Fibroblast of mammary gland (primary cell): ENCODE data around the gene ZSWIM6.

ENCODE experiments used
- DNase-seq: peaks from one replicate; pipeline ENCODE4 v3.0.0-alpha.2; 2010; ENCODE audit warnings: low read depth
- H3K4me3 ChIP-seq: 2 replicates; pipeline ENCODE4 v1.5.1; 2011; ENCODE audit warnings: low read depth, mild to moderate bottlenecking, low read length, moderate library complexity; ENCODE audit not compliant: control insufficient read depth
- TF ChIP-seq, protein P1 (sequence below): conservative IDR thresholded peaks from 2 replicates; pipeline ENCODE4 v1.5.1; 2011; ENCODE audit warnings: low read depth, low read length, inconsistent platforms; ENCODE audit not compliant: control insufficient read depth, insufficient read depth

The ZSWIM6 gene

DNA sequence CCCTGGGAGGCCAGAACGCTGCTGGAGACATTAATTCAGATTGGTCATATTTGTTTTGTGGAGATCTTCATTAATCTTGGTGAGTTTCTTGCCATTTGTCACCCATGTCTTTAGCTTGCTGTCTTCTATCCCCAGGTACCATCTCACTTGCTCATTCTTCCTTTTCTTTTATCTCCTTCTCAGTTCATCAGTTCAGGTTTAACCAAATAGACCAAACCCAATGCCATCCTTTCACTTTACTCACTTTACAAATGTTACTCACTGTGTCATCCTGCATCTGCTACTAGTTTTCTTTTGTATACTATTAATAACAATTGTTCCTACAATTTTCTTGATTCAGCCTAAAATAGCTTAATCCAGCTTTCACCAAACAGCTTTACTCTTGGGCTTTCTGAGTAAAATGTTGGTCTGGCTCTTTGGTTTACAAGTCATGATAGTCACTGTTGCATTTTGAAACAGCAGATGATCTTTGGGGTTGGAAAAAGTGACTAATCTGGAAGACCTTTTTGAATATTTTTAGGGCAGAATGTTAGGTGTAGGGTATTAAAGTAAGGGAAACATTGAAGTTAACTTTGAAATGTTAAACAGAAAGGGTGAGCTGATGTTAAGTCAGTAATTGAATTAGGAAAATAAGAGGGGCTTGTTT, 246.9 kb downstream of the ZSWIM6 start:
- peak; percentile 25 for DNase-seq
- no peak overlapping the region for H3K4me3 ChIP-seq
- TF ChIP-seq, protein P1, sequence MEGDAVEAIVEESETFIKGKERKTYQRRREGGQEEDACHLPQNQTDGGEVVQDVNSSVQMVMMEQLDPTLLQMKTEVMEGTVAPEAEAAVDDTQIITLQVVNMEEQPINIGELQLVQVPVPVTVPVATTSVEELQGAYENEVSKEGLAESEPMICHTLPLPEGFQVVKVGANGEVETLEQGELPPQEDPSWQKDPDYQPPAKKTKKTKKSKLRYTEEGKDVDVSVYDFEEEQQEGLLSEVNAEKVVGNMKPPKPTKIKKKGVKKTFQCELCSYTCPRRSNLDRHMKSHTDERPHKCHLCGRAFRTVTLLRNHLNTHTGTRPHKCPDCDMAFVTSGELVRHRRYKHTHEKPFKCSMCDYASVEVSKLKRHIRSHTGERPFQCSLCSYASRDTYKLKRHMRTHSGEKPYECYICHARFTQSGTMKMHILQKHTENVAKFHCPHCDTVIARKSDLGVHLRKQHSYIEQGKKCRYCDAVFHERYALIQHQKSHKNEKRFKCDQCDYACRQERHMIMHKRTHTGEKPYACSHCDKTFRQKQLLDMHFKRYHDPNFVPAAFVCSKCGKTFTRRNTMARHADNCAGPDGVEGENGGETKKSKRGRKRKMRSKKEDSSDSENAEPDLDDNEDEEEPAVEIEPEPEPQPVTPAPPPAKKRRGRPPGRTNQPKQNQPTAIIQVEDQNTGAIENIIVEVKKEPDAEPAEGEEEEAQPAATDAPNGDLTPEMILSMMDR, result no peak

DNA sequence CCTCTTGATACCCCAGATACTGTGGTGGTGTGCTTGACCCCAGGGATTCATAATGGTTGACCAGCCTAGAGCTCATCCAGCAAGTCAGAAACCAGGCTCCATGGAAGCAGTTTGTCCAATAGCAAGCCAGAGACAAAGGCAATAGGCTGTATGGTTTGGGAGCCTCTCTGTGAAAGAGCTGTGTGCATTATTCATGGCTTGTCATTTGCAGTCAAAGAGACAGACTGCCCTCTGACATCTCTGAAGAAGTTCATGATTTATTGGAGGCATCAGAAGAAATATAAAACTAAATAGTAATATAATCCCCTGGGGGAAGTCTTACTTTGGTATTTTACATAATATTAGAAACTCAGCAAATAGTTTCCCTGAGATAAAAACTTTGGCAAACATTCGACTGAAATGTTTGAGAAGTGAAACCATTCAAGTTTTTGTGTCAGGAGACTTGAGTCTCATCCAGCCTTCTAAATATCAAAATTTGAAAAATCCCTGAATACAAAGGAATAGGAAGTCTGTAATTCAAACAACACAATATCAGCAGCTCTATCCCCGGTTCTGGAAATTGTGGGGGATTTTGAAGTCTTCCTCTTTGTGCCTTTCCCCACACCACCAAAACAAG, 250.3 kb downstream of the ZSWIM6 start:
- TF ChIP-seq, protein P1, result no peak
- no peak overlapping the region for H3K4me3 ChIP-seq
- no peak for DNase-seq

DNA sequence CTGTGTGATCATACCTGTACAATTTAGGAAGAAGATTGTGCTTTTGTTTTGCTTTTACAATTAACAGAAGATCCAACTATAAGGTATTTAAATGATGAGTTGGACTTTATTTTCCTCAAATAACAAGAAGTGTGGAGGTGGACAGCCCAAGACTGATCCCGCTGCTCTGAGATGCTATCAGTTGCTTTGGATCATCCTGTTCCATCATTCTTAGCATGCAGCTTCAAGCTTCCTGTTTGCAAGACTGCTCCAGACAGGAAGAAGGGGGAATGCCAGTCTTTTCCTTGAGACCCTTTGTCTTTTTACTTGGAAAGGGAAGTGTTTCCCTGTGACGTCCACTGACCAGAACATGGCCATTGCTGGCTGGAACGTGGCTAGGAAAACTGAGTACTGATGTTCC, 250.8 kb downstream of the ZSWIM6 start:
- DNase-seq, result no peak
- H3K4me3 ChIP-seq, result no peak overlapping the region
- TF ChIP-seq, protein P1, result no peak

DNA sequence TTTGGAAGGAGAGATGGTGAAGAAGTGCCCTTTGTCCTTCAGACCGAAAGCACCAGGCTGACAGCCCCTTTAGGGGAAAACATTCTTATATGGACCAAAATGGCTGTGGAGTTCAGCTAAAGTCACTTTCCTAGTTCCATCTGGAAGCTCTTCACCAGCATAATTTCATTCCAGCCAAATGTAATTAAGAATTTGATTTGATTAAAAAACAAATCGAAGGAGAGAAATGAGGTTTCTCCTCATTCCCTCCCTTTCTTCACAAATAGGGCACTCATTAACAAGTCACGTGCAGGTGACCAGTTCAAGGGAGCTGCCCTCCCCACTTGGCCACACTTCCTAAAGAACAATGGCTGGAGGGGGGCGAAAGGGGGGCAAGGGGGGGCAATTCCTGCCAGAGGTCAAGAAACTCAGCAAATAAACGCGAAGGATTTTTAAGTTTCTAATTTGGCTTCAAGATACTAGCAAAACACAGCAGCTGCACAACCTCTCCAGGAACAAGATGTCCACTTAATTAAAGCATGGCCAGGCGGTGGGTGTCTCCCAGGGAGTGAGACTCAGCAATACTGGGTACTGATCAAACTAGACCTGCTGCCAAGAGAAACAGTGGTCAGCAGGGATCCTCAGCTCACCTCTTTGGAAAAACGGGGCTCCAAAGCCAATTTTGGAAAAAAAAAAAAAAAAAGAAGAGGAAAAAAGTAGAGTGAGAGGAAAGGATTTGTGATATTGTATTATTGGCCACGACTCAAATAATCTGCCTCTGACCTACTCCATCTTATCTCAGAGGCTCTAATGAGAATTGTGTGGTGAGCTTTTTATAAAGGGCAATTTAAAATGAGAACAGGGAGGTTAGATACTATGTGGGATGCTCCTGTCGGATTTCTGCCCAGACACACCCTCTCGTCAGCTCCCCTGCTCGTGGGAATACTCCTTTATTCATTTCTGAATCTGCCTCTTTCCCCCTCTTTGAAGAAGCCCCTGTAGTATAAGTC, 254.3 kb downstream of the ZSWIM6 start:
- no peak overlapping the region for H3K4me3 ChIP-seq
- TF ChIP-seq, protein P1, result no peak
- DNase-seq, result peak; percentile 9

DNA sequence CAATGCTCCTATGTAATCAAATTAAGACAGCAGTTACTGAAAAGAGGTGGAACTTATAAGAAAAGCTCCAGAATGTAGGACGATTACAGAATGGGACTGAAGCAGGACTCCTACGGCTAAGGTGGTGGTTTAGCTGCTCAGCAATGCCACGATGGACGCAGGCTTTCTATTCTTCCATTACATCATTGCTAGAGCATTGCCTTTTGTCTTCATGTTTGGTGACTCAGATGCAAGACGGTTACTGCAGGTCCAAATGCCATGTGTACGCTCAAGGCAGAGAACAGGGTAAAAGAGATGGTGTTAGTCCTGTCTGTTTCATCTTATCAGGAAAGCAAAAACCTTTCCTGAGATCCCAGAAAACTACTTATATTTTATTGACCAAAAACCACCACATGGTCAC, 255.1 kb downstream of the ZSWIM6 start:
- peak; percentile 42 for DNase-seq
- no peak overlapping the region for H3K4me3 ChIP-seq
- TF ChIP-seq, protein P1, result no peak

DNA sequence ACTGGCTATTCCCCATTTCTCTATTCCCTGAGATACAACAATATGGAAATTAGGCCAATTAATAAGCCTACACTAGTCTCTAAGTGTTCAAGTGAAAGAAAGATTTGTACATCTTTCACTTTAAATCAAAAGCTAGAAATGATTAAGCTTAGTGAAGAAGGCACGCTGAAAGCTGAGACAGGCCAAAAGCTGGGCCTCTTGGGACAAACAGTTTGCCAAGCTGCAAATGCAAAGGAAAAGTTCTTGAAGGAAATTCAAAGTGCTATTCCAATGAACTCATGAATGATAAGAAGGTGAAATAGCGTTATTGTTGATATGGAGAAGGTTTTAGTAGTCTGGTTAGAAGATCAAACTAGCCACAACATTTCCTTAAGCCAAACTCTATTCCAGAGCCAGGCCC, 256.2 kb downstream of the ZSWIM6 start:
- no peak overlapping the region for H3K4me3 ChIP-seq
- no peak for DNase-seq
- TF ChIP-seq, protein P1, result no peak
